Measurements from ENCODE around the gene GIMAP7.
"Not testable (repeated sequence)": the region's sequence is repeated elsewhere in the genome, so short reads cannot be mapped to it uniquely, and the experiment has no call there.

Gene GIMAP7

GRCh38 chr7:150514748-150515222, at the start of gene GIMAP7:
TSS of gene GIMAP7 (plus strand) at chr7:150514872. CDS start at chr7:150519975, 5,103 bp downstream.
- Mint-ChIP-seq H3K9me3 (peaks cover 3% of the 10 kb centered on the region), H3K4me3 (peak within 1 kb of the TSS; percentile 98), H3K4me1 (peaks cover 64% of the 10 kb centered on the region), H3K27me3 (no peaks in the 10 kb centered on the region), H3K36me3 (ENCODE audit: low read depth) (peaks cover 5% of the 10 kb centered on the region), H3K27ac (peak within 1 kb of the TSS; percentile 98)
- DNase-seq (peak; percentile 43), ATAC-seq (peak; percentile 69)

- H3K27me3 Mint-ChIP-seq = no peaks in the 10 kb centered on the region
- no peak for ATAC-seq
- H3K36me3 Mint-ChIP-seq (ENCODE audit: low read depth) = peaks cover 43% of the 10 kb centered on the region
- H3K27ac Mint-ChIP-seq = no peak overlapping the region
- H3K9me3 Mint-ChIP-seq = peaks cover 30% of the 10 kb centered on the region
- peaks cover 64% of the 10 kb centered on the region for H3K4me1 Mint-ChIP-seq
- DNase-seq = no peak
- H3K4me3 Mint-ChIP-seq = no peak overlapping the region
Measured at GRCh38 chr7:150464962-150465361, 49.7 kb upstream of the GIMAP7 start.

DNA sequence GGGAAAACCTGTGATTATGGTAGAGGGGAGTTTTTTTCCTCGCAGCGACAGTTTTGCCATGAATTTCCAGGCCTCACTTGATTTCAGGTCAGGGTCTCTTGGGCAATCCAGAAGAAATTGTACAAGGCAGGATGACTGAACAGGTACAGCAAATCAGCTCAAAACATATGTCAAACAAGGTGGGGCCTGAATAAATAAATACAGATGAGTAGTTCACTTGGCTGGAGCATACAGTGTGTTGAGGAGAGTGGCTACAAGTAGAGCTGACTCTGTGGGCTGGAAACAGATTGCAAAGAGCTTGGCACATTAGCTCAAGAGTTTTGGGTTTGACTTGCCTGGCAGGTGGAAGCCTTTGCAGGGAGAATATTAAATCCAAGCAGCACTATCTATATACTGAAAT, 49.3 kb upstream of the GIMAP7 start:
- Mint-ChIP-seq H3K27me3 (no peaks in the 10 kb centered on the region), H3K4me1 (peaks cover 66% of the 10 kb centered on the region)

GRCh38 chr7:150466477-150466876, 48.2 kb upstream of the GIMAP7 start:
- Mint-ChIP-seq H3K9me3 (peaks cover 18% of the 10 kb centered on the region), H3K27me3 (no peaks in the 10 kb centered on the region), H3K27ac (no peak overlapping the region), H3K36me3 (ENCODE audit: low read depth) (peaks cover 40% of the 10 kb centered on the region), H3K4me1 (peaks cover 66% of the 10 kb centered on the region), H3K4me3 (no peak overlapping the region)
- no peak for DNase-seq
- no peak for ATAC-seq

More for the DNA sequence above, 49.3 kb upstream of the GIMAP7 start:
- Mint-ChIP-seq H3K4me3 (no peak overlapping the region), H3K36me3 (ENCODE audit: low read depth) (peaks cover 41% of the 10 kb centered on the region), H3K9me3 (peaks cover 26% of the 10 kb centered on the region), H3K27ac (no peak overlapping the region)
- DNase-seq (no peak), ATAC-seq (no peak)

GRCh38 chr7:150468241-150468640, 46.4 kb upstream of the GIMAP7 start:
- no peaks in the 10 kb centered on the region for H3K27me3 Mint-ChIP-seq
- ATAC-seq = peak; percentile 89
- H3K27ac Mint-ChIP-seq = peak overlapping the region; percentile 71
- peaks cover 24% of the 10 kb centered on the region for H3K36me3 Mint-ChIP-seq (ENCODE audit: low read depth)
- DNase-seq = no peak
- H3K9me3 Mint-ChIP-seq = peaks cover 3% of the 10 kb centered on the region
- peak overlapping the region; percentile 44 for H3K4me3 Mint-ChIP-seq
- H3K4me1 Mint-ChIP-seq = peaks cover 61% of the 10 kb centered on the region

- DNase-seq (no peak), ATAC-seq (no peak)
- Mint-ChIP-seq H3K27me3 (no peaks in the 10 kb centered on the region), H3K4me1 (peaks cover 51% of the 10 kb centered on the region), H3K9me3 (peaks cover 6% of the 10 kb centered on the region), H3K36me3 (ENCODE audit: low read depth) (peaks cover 46% of the 10 kb centered on the region), H3K4me3 (no peak overlapping the region), H3K27ac (no peak overlapping the region)
Measured at GRCh38 chr7:150471886-150472285, 42.8 kb upstream of the GIMAP7 start.

DNA sequence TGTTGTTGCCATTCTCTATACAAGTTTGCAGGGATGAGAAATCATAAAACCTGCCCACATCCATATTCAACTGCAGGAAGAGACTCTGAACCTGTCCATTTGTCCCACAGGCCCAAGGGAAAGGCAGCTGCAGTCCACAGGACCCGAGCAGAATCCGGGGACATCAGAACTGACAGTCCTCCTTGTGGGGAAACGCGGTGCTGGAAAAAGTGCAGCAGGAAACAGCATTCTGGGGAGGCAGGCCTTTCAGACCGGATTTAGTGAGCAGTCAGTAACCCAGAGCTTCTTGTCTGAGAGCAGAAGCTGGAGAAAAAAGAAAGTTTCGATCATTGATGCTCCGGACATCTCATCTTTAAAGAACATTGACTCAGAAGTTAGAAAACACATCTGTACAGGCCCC, 40.8 kb upstream of the GIMAP7 start:
- Mint-ChIP-seq H3K4me3 (no peak overlapping the region), H3K4me1 (peaks cover 54% of the 10 kb centered on the region), H3K36me3 (ENCODE audit: low read depth) (peaks cover 47% of the 10 kb centered on the region), H3K27ac (no peak overlapping the region), H3K9me3 (peaks cover 6% of the 10 kb centered on the region), H3K27me3 (no peaks in the 10 kb centered on the region)
- ATAC-seq (no peak), DNase-seq (no peak)

GRCh38 chr7:150476285-150476684, 38.4 kb upstream of the GIMAP7 start:
- H3K27ac Mint-ChIP-seq = peak overlapping the region; percentile 81
- DNase-seq (no peak), ATAC-seq (peak; percentile 52)
- H3K9me3 Mint-ChIP-seq = peaks cover 6% of the 10 kb centered on the region
- no peaks in the 10 kb centered on the region for H3K27me3 Mint-ChIP-seq
- peaks cover 39% of the 10 kb centered on the region for H3K36me3 Mint-ChIP-seq (ENCODE audit: low read depth)
- peak overlapping the region; percentile 40 for H3K4me3 Mint-ChIP-seq
- peaks cover 62% of the 10 kb centered on the region for H3K4me1 Mint-ChIP-seq

DNA sequence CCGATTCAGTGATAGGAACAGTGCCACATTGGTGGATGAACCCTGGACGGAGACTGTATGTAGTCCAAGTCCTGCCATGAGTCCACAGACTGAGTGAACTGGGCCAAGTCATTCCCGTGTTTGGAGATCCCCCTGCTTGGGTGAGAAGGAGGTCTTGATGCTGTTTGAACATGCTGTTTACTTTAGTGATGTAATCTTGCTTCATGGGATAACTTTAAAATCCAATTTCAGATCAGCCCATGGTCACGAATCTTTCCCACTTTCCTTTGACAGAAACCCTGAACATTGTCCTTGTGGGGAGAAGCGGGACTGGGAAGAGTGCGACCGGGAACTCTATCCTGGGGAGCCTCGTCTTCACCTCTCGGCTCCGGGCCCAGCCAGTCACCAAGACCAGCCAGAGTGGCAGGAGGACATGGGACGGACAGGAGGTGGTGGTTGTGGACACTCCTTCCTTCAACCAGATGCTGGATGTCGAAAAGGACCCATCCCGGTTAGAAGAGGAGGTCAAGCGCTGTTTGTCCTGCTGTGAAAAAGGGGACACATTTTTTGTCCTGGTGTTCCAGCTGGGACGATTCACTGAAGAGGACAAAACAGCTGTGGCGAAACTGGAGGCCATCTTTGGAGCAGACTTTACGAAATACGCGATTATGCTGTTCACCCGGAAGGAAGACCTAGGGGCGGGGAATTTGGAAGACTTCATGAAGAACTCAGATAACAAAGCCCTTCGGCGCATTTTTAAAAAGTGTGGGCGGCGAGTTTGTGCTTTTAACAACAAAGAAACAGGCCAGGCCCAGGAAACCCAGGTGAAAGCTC, 37.6 kb upstream of the GIMAP7 start:
- DNase-seq = no peak
- Mint-ChIP-seq H3K27me3 (no peaks in the 10 kb centered on the region), H3K4me3 (peak overlapping the region; percentile 40), H3K9me3 (peaks cover 6% of the 10 kb centered on the region), H3K36me3 (ENCODE audit: low read depth) (peaks cover 39% of the 10 kb centered on the region), H3K27ac (peak overlapping the region; percentile 81), H3K4me1 (peaks cover 70% of the 10 kb centered on the region)
- no peak for ATAC-seq

GRCh38 chr7:150479023-150479716, 35.5 kb upstream of the GIMAP7 start:
- H3K4me1 Mint-ChIP-seq = peaks cover 90% of the 10 kb centered on the region
- peaks cover 34% of the 10 kb centered on the region for H3K36me3 Mint-ChIP-seq (ENCODE audit: low read depth)
- DNase-seq (no peak), ATAC-seq (no peak)
- H3K27me3 Mint-ChIP-seq = no peaks in the 10 kb centered on the region
- peaks cover 6% of the 10 kb centered on the region for H3K9me3 Mint-ChIP-seq
- peak overlapping the region; percentile 9 for H3K4me3 Mint-ChIP-seq
- H3K27ac Mint-ChIP-seq = peak overlapping the region; percentile 73

DNA sequence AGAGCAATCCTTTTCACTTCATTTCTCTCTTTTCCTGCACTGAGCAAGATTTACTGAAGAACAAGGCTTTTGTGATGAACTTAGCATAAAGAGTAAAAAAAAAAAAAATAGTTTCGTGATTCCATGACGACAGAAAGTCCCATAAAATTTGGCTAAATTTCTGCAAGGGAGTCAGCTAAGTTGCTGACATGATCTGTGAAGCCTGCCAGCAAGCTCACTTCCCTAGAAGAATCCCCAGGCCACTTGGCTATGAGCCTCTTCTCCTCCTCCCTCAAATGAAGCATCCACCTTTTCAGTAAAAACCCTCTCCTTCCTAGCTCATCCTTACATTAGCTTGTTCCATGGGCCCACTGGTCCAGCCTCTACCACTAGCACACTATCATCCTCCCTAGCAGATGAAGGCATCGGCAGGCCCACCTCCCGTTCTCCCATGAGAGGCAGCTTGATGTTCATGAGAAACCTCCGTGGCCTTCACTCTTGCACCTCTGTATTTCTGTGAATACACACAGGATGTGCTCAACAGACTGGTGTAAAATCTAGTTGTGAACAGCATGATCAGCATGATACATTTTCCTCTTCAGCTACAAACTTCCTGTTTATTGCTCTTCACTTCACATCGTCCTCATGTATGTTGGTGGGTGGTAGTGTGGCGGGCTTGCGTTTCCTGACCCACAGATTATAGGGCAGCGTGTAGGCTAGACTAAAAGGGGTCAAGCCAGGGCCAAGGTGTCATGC, 33.3 kb upstream of the GIMAP7 start:
- H3K4me1 Mint-ChIP-seq = peaks cover 95% of the 10 kb centered on the region
- no peaks in the 10 kb centered on the region for H3K27me3 Mint-ChIP-seq
- DNase-seq (no peak), ATAC-seq (peak; percentile 60)
- peak overlapping the region; percentile 73 for H3K4me3 Mint-ChIP-seq
- H3K27ac Mint-ChIP-seq = peak overlapping the region; percentile 97
- H3K9me3 Mint-ChIP-seq = no peaks in the 10 kb centered on the region
- H3K36me3 Mint-ChIP-seq (ENCODE audit: low read depth) = peaks cover 16% of the 10 kb centered on the region

- no peak for DNase-seq
- peak overlapping the region; percentile 73 for H3K4me3 Mint-ChIP-seq
- ATAC-seq = no peak
- H3K27me3 Mint-ChIP-seq = no peaks in the 10 kb centered on the region
- peaks cover 10% of the 10 kb centered on the region for H3K36me3 Mint-ChIP-seq (ENCODE audit: low read depth)
- no peaks in the 10 kb centered on the region for H3K9me3 Mint-ChIP-seq
- peak overlapping the region; percentile 97 for H3K27ac Mint-ChIP-seq
- peaks cover 93% of the 10 kb centered on the region for H3K4me1 Mint-ChIP-seq
Measured at GRCh38 chr7:150481922-150482321, 32.8 kb upstream of the GIMAP7 start.

GRCh38 chr7:150483514-150483913, 31.2 kb upstream of the GIMAP7 start:
- H3K27ac Mint-ChIP-seq = peak overlapping the region; percentile 97
- not testable (repeated sequence) for DNase-seq; H3K9me3 Mint-ChIP-seq; H3K36me3 Mint-ChIP-seq (ENCODE audit: low read depth); H3K27me3 Mint-ChIP-seq; ATAC-seq
- peaks cover 91% of the 10 kb centered on the region for H3K4me1 Mint-ChIP-seq
- H3K4me3 Mint-ChIP-seq = peak overlapping the region; percentile 77

- not testable (repeated sequence) for H3K27me3 Mint-ChIP-seq; DNase-seq; H3K36me3 Mint-ChIP-seq (ENCODE audit: low read depth); H3K9me3 Mint-ChIP-seq; ATAC-seq
- Mint-ChIP-seq H3K4me1 (peaks cover 86% of the 10 kb centered on the region), H3K4me3 (peak overlapping the region; percentile 77), H3K27ac (peak overlapping the region; percentile 97)
Measured at GRCh38 chr7:150484071-150484470, 30.6 kb upstream of the GIMAP7 start.
